ENCODE results near the gene PRRT3. TPM values are rescaled to one million over a fixed set of nuclear protein-coding genes. Genes with fewer than 3 reads are reported as not detected.

Gene PRRT3
- total and polyA plus RNA-seq, 2 of the 8 experiments (the other 6 are each of a cell fraction or from before 2014, with no cell fraction given) = 9.0 to 9.2 TPM

- no peak for TF ChIP-seq CHD7 (IDR thresholded peaks at IDR 0.05; ENCODE audit: insufficient replicate concordance, low read length)
- no peak for TF ChIP-seq SIN3A (conservative IDR thresholded peaks at IDR 0.05 in 1 of 2, IDR thresholded peaks at IDR 0.05 in 1 of 2; ENCODE audit: low read depth in 1 of 2, low read length in 2 of 2)
- no peak for TF ChIP-seq RBBP5 (IDR thresholded peaks at IDR 0.05; ENCODE audit: borderline replicate concordance, low read depth, low read length)
- no peak for TF ChIP-seq EZH2 (IDR thresholded peaks at IDR 0.05; ENCODE audit: low read depth, low read length, severe bottlenecking)
- TF ChIP-seq HDAC6 (IDR thresholded peaks at IDR 0.05; ENCODE audit: low read depth, low read length) = no peak
- TF ChIP-seq HDAC2 (IDR thresholded peaks at IDR 0.05; ENCODE audit: borderline replicate concordance in 1 of 2, low read depth in 2 of 2, low read length in 2 of 2) = no peak
- TF ChIP-seq SIX5 (IDR thresholded peaks at IDR 0.05; ENCODE audit: low read depth, low read length) = no peak
- TF ChIP-seq GABPA (IDR thresholded peaks at IDR 0.05; ENCODE audit: borderline replicate concordance, insufficient read depth, low read length) = no peak
- TF ChIP-seq NRF1 (IDR thresholded peaks at IDR 0.05; ENCODE audit: low read depth, low read length) = no peak
- TF ChIP-seq NANOG (IDR thresholded peaks at IDR 0.05; ENCODE audit: insufficient read depth, low read depth, low read length, poor library complexity, severe bottlenecking) = no peak
- TF ChIP-seq CEBPB (IDR thresholded peaks at IDR 0.05; ENCODE audit: low read depth, low read length) = no peak
Measured at GRCh38 chr3:9934993-9935392, 17.2 kb downstream of the PRRT3 start (continued).

All from H1 (cell line).